Endothelial cell of umbilical vein (primary cell): ENCODE data around the gene ZDHHC14. TPM values are rescaled to one million over a fixed set of nuclear protein-coding genes. Genes with fewer than 3 reads are reported as not detected.

ENCODE experiments used
- BruUV-seq: library from RNA; stranded (reverse); fragments of 400-500 nt; replicated peaks from 2 replicates; lab custom pipeline; 2021; lab: Mats Ljungman, UMichigan
- CTCF ChIA-PET: fragments of 300-600, 350-600 bp; sonication (Branson Sonifier 250); formaldehyde crosslinking; loops from one replicate; lab custom pipeline; 2021; ENCODE audit warnings: antibody characterized with exemption, inconsistent platforms; lab: Charles Lee
- POLR2A ChIA-PET: fragments of 300-600, 350-600 bp; sonication (Branson Sonifier 250); formaldehyde crosslinking; loops from one replicate; lab custom pipeline; 2021; ENCODE audit warnings: antibody characterized with exemption, inconsistent platforms; lab: Charles Lee
- DNase-seq: peaks from one replicate; pipeline ENCODE4 v3.0.0-alpha.2; 2011; ENCODE audit warnings: low read depth, low spot score
- FAIRE-seq: peaks from 2 replicates; lab custom pipeline; 2011; peaks lifted over from hg19 to GRCh38; lab: Jason Lieb, UNC
- H2AFZ ChIP-seq: 2 replicates; pipeline ENCODE4 v1.6.0; 2012; ENCODE audit warnings: low read depth, low read length, control low read depth, inconsistent platforms
- H3K27ac ChIP-seq: 2 replicates; pipeline ENCODE4 v1.5.1; 2011; ENCODE audit warnings: low read depth, mild to moderate bottlenecking, control low read depth, low read length, moderate library complexity; ENCODE audit not compliant: insufficient read depth
- H3K27me3 ChIP-seq, 2 experiments: 2 replicates each; pipeline versions ENCODE4 v1.6.0 to v1.6.1; 2011; ENCODE audit warnings: low read length in 2 of 2, mixed read lengths in 1 of 2; ENCODE audit not compliant: control insufficient read depth in 2 of 2, insufficient read depth in 2 of 2
- H3K36me3 ChIP-seq, 2 experiments: 2 replicates in 1 of 2; 3 replicates in 1 of 2; pipeline ENCODE4 v1.5.1; 2011; ENCODE audit warnings: low read length in 2 of 2, mild to moderate bottlenecking in 1 of 2, moderate library complexity in 1 of 2; ENCODE audit not compliant: control insufficient read depth in 2 of 2, insufficient read depth in 2 of 2; ENCODE audit errors: extremely low read depth in 1 of 2
- H3K4me1 ChIP-seq: 3 replicates; pipeline ENCODE4 v1.5.1; 2011; ENCODE audit warnings: mild to moderate bottlenecking, low read length; ENCODE audit not compliant: control insufficient read depth, insufficient read depth; ENCODE audit errors: extremely low read depth
- H3K4me2 ChIP-seq: 2 replicates; pipeline ENCODE4 v1.6.1; 2011; ENCODE audit warnings: low read length, control low read depth, mixed read lengths; ENCODE audit not compliant: insufficient read depth
- H3K4me3 ChIP-seq, 3 experiments: fragments of 200-600 bp in 1 of 3; sonication (generic), shearing (Covaris generic) in 1 of 3; replicated peaks in 1 of 3; 2 replicates each; pipeline ENCODE4 v1.5.1; 2011 to 2016; ENCODE audit warnings: control low read depth in 3 of 3, low read length in 3 of 3, mild to moderate bottlenecking in 2 of 3, inconsistent platforms in 1 of 3, low read depth in 1 of 3, moderate library complexity in 1 of 3; ENCODE audit not compliant: insufficient read depth in 1 of 3
- H3K79me2 ChIP-seq: 2 replicates; pipeline ENCODE4 v1.6.0; 2012; ENCODE audit warnings: low read length, inconsistent platforms; ENCODE audit not compliant: control insufficient read depth, insufficient read depth
- H3K9ac ChIP-seq: replicated peaks from 2 replicates; pipeline ENCODE3; 2011; ENCODE audit warnings: low read length, control low read depth; ENCODE audit not compliant: insufficient read depth; ENCODE audit errors: extremely low read depth
- H3K9me1 ChIP-seq: replicated peaks from 3 replicates; pipeline ENCODE4 v1.6.0; 2011; ENCODE audit warnings: mild to moderate bottlenecking, low read length; ENCODE audit not compliant: control insufficient read depth, insufficient read depth; ENCODE audit errors: extremely low read depth
- H3K9me3 ChIP-seq: replicated peaks from 2 replicates; pipeline ENCODE4 v1.5.1; 2012; ENCODE audit warnings: low read length, inconsistent platforms; ENCODE audit not compliant: control insufficient read depth, insufficient read depth
- H4K20me1 ChIP-seq: replicated peaks from 2 replicates; pipeline ENCODE3; 2011; ENCODE audit warnings: mild to moderate bottlenecking, low read length; ENCODE audit not compliant: control insufficient read depth, insufficient read depth; ENCODE audit errors: extremely low read depth
- EZH2 ChIP-seq: IDR thresholded peaks from 2 replicates; pipeline ENCODE4 v1.6.1; 2012; ENCODE audit warnings: borderline replicate concordance, low read depth, mild to moderate bottlenecking, moderate library complexity, low read length, inconsistent platforms; ENCODE audit not compliant: severe bottlenecking
- FOS ChIP-seq: IDR thresholded peaks from 2 replicates; pipeline ENCODE4 v1.6.1; 2011; ENCODE audit warnings: mild to moderate bottlenecking, low read length, moderate library complexity, borderline replicate concordance; ENCODE audit not compliant: insufficient read depth
- MAX ChIP-seq: IDR thresholded peaks from 2 replicates; pipeline ENCODE4 v1.6.1; 2011; ENCODE audit not compliant: insufficient read depth, insufficient read length
- MYC ChIP-seq: IDR thresholded peaks from one replicate; pipeline ENCODE4 v1.6.1; 2011; ENCODE audit warnings: mild to moderate bottlenecking, low read depth, low read length
- POLR2A ChIP-seq: IDR thresholded peaks from 2 replicates; pipeline ENCODE4 v1.6.1; 2012; ENCODE audit warnings: low read depth, mild to moderate bottlenecking, control low read depth, low read length
- POLR2AphosphoS5 ChIP-seq: IDR thresholded peaks from 2 replicates; pipeline ENCODE4 v1.6.1; 2012; ENCODE audit warnings: low read depth, mild to moderate bottlenecking, control low read depth, low read length, moderate library complexity; ENCODE audit not compliant: insufficient read depth
- dilution Hi-C: fragments of 300-500 bp; cut with MboI; formaldehyde crosslinking; loops from one replicate; pipeline ENCODE4 v1.15.0; 2019; ENCODE audit warnings: low sequenced_read_pairs; ENCODE audit not compliant: extremely low pct_ligation_motif_present
- intact Hi-C: fragments of 100-400 bp; cut with micrococcal nuclease; formaldehyde crosslinking; loops from one replicate; pipeline ENCODE4 v1.10.0; 2022
- polyA plus RNA-seq, 4 experiments: library from polyadenylated mRNA; depleted of rRNA in 3 of 4; stranded (reverse) in 3 of 4; unstranded in 1 of 4; fragments of >200 nt; gene quantifications; 2 replicates each; pipeline versions ENCODE4 v1.2.1 to v1.2.3, GENCODE V29; 2011 to 2012; ENCODE audit warnings: missing spikeins in 1 of 4
- total RNA-seq: library from RNA; stranded (reverse); gene quantifications from 2 replicates; pipeline ENCODE4 v1.2.3, GENCODE V29; 2021

Gene ZDHHC14
- total and polyA plus RNA-seq, 2 donors (not counting 3 experiments of a cell fraction or from before 2014, with no cell fraction given): 23.0 to 25.6 TPM

- dilution Hi-C loops (no loop called here), intact Hi-C loops (no loop called here)
- Histone ChIP-seq H3K36me3 (no peaks in the 10 kb centered on the region), H3K9ac (no peak overlapping the region), H3K9me3 (no peaks in the 10 kb centered on the region), H3K4me3 (no peak overlapping the region), H4K20me1 (no peaks in the 10 kb centered on the region), H3K9me1 (no peaks in the 10 kb centered on the region), H3K4me1 (no peaks in the 10 kb centered on the region), H3K27ac (no peak overlapping the region), H2AFZ (no peak overlapping the region), H3K27me3 (peaks cover 24 to 28% of the 10 kb centered on the region in 2 experiments), H3K79me2 (no peaks in the 10 kb centered on the region), H3K4me2 (no peak overlapping the region)
- no TSS peak for BruUV-seq
- POLR2A ChIA-PET: no interaction called here
- no peak for FAIRE-seq
- CTCF ChIA-PET: interaction anchor here (1.3 to 3.0 kb wide), 4 partner anchors 9 to 29 kb away, joined by 3 to 10 read pairs (median 4); no protein-coding TSS in a partner anchor
- no peak for TF ChIP-seq MAX
- no peak for TF ChIP-seq POLR2AphosphoS5
- no peak for TF ChIP-seq MYC
- TF ChIP-seq FOS: no peak
- DNase-seq: no peak
Observed at GRCh38 chr6:157343732-157344131, 37.3 kb upstream of the ZDHHC14 start.

- Histone ChIP-seq H3K79me2 (no peaks in the 10 kb centered on the region), H3K9ac (no peak overlapping the region), H3K27me3 (peaks cover 30 to 32% of the 10 kb centered on the region in 2 experiments), H4K20me1 (no peaks in the 10 kb centered on the region), H3K4me1 (no peaks in the 10 kb centered on the region), H3K9me3 (no peaks in the 10 kb centered on the region), H3K36me3 (no peaks in the 10 kb centered on the region), H3K4me3 (no peak overlapping the region), H3K27ac (no peak overlapping the region), H2AFZ (no peak overlapping the region), H3K9me1 (no peaks in the 10 kb centered on the region), H3K4me2 (no peak overlapping the region)
- intact Hi-C loops (no loop called here), dilution Hi-C loops (no loop called here)
- CTCF ChIA-PET: no interaction called here
- FAIRE-seq (no peak), DNase-seq (no peak)
- BruUV-seq: no TSS peak
- TF ChIP-seq EZH2 (no peak), FOS (no peak), POLR2A (no peak), MYC (no peak), POLR2AphosphoS5 (no peak)
- POLR2A ChIA-PET: no interaction called here
Observed at GRCh38 chr6:157346373-157346772, 34.6 kb upstream of the ZDHHC14 start.
